ENCODE data around the gene USP21. TPM values are rescaled to one million over a fixed set of nuclear protein-coding genes. Genes with fewer than 3 reads are reported as not detected.

The USP21 gene
- total RNA-seq, 4 donors from 2014 or later = 12.9 to 53.1 (median 20.6) TPM

- WGBS, 2 donors = 23 to 29% methylated on average over 5 of the region's 5 CpGs
Measured at GRCh38 chr1:161199506-161200139, 40.3 kb downstream of the USP21 start.

GRCh38 chr1:161200421-161200991 lies 41.2 kb downstream of the USP21 start:
- Histone ChIP-seq H3K4me3 (peak overlapping the region in 2 of 4 donors; percentile 81 to 82), H3K9me3 (no peaks in the 10 kb centered on the region), H3K27ac (peak overlapping the region; percentile 95 to 98 (median 96)), H3K27me3 (no peaks in the 10 kb centered on the region), H3K4me1 (peaks cover 7 to 90% (median 66%) of the 10 kb centered on the region in 4 donors), H3K36me3 (peaks cover 0 to 19% (median 0%) of the 10 kb centered on the region in 3 donors)
- WGBS, 2 donors = 29 to 37% methylated on average over 5 of the region's 5 CpGs
- TF ChIP-seq POLR2A (IDR thresholded peaks at IDR 0.05) (no peak), EP300 (IDR thresholded peaks at IDR 0.05) (no peak), CTCF (IDR thresholded peaks at IDR 0.05) (no peak)
- DNase-seq (ENCODE audit: low spot score in 2 of 2) = no peak

More at GRCh38 chr1:161199506-161200139, 40.3 kb downstream of the USP21 start:
- H3K27me3 ChIP-seq = no peaks in the 10 kb centered on the region
- no peak for DNase-seq (ENCODE audit: low spot score in 2 of 2)
- H3K4me3 ChIP-seq = peak overlapping the region in 1 of 4 donors; percentile 50
- peaks cover 7 to 90% (median 73%) of the 10 kb centered on the region in 4 donors for H3K4me1 ChIP-seq
- peak overlapping the region; percentile 95 to 98 (median 96) for H3K27ac ChIP-seq
- H3K9me3 ChIP-seq = no peaks in the 10 kb centered on the region
- TF ChIP-seq POLR2A (IDR thresholded peaks at IDR 0.05) = no peak
- no peak for TF ChIP-seq CTCF (IDR thresholded peaks at IDR 0.05)
- no peak for TF ChIP-seq EP300 (IDR thresholded peaks at IDR 0.05)
- peaks cover 0 to 12% (median 0%) of the 10 kb centered on the region in 3 donors for H3K36me3 ChIP-seq

- Histone ChIP-seq H3K9me3 (no peaks in the 10 kb centered on the region), H3K4me3 (peak overlapping the region; percentile 36 to 82 (median 79)), H3K27me3 (no peaks in the 10 kb centered on the region), H3K4me1 (peaks cover 7 to 90% (median 62%) of the 10 kb centered on the region in 4 donors), H3K27ac (peak overlapping the region; percentile 95 to 98 (median 96)), H3K36me3 (peaks cover 0 to 26% (median 0%) of the 10 kb centered on the region in 3 donors)
- TF ChIP-seq CTCF (IDR thresholded peaks at IDR 0.05) = no peak
- TF ChIP-seq EP300 (IDR thresholded peaks at IDR 0.05) = peak in 1 of 2 donors; percentile 12
- TF ChIP-seq POLR2A (IDR thresholded peaks at IDR 0.05) = no peak
- WGBS, 2 donors = 5 to 18% methylated on average over 13 of the region's 13 CpGs
- peak in 1 of 2 donors; percentile 80 for DNase-seq (ENCODE audit: low spot score in 2 of 2)
Measured at GRCh38 chr1:161200992-161201835, 41.9 kb downstream of the USP21 start.

GRCh38 chr1:161201836-161202712 lies 42.8 kb downstream of the USP21 start, which contains the start of gene NDUFS2:
NDUFS2 (plus strand) TSS chr1:161202367; CDS start chr1:161202386, 19 bp downstream.
- DNase-seq (ENCODE audit: low spot score in 2 of 2) = peak; percentile 95 to 96
- no peaks in the 10 kb centered on the region for H3K27me3 ChIP-seq
- TF ChIP-seq CTCF (IDR thresholded peaks at IDR 0.05) = peak in 1 of 5 experiments; percentile 28
- peak; percentile 52 to 93 for TF ChIP-seq EP300 (IDR thresholded peaks at IDR 0.05)
- peak; percentile 59 to 82 for TF ChIP-seq POLR2A (IDR thresholded peaks at IDR 0.05)
- H3K36me3 ChIP-seq = peaks cover 0 to 35% (median 0%) of the 10 kb centered on the region in 3 donors
- H3K27ac ChIP-seq = peak within 1 kb of the TSS; percentile 95 to 98 (median 96)
- WGBS, 2 donors = 0 to 2% methylated on average over 36 to 53 of the region's 53 CpGs
- peak within 1 kb of the TSS; percentile 77 to 82 (median 81) for H3K4me3 ChIP-seq
- no peaks in the 10 kb centered on the region for H3K9me3 ChIP-seq
- H3K4me1 ChIP-seq = peaks cover 3 to 89% (median 54%) of the 10 kb centered on the region in 4 donors
